HG02759 (cell line): ENCODE data around the gene FAM114A2.
"Not testable (repeated sequence)": the region's sequence is repeated elsewhere in the genome, so short reads cannot be mapped to it uniquely, and the experiment has no call there.

Source experiments
- ATAC-seq: cut with Tn5 transposase; IDR thresholded peaks from one replicate; pipeline ENCODE4 v1.9.1; 2021; ENCODE audit warnings: mild to moderate bottlenecking, moderate library complexity; ENCODE audit not compliant: unreplicated experiment

The FAM114A2 gene

DNA sequence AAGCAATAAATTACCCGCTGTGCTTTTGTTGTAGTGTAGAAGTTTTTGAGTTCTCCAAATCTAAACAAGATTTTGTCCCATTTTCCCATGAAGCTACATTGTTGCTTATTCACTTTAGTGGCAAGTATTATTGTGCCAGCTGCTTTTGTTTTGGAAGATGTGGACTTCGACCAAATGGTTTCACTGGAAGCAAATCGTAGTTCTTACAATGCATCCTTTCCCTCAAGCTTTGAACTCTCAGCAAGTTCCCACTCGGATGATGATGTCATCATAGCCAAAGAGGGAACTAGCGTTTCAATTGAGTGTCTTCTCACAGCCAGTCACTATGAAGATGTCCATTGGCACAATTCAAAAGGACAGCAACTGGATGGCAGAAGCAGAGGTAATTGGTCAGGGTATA is 10.9 kb upstream of the FAM114A2 start:
- no peak for ATAC-seq

DNA sequence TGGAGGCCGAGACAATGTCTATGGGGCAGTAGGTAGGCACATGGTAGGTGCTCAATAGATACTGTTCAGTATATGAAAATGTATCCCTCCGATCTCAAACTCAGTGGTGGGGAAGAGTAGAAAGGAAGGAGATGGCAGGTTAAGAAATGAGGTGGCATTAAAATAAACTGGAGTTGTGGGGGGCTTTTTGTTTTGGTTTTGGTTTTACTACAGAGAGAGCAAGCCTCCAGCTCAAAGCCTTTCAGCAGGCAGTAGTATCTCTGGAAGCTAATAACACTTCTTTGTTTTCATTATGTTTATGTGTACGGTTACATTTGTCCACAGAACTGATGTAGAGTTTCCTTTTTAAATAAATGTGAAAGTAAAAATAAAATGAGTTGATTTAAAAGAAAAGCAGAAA is 8.6 kb upstream of the FAM114A2 start:
- no peak for ATAC-seq

DNA sequence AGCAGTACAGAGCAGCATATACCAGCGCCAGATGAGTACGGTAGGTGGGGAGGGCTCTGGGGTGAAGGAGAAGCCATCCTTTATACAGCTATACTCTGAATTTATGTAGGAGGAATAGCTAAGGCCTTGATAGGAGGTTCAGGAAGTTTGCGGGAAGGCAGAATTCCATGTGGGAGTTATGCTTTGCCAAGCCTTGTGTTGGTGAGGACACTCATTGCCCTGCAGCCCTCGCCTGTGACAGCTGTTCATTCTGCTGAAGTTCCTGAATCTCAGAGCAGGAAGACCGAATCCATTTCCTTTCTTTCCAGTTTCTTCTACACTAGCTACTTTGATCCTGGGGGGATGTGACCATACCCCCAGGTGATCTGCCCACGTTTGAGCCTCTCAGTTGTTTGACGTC is 7.8 kb upstream of the FAM114A2 start:
- ATAC-seq, result no peak

DNA sequence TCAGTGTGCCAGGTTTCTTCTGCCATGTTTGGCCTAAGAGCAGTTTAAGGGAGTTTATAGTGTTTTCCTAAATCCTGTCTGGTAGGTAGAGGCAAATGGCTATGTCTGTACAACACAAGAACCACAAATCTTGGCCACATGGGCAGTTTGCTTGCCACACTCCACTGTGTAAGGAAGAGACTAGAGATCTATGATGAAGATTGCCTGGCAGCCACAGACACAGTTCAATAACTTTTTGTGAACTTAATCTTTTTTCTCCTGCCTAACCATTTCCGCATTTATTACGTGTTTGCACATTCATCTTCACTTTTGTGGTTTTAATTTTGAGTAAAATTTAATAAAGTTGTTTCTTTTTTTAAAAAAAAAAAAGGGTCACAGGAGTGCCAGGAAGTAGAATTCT is 5.9 kb upstream of the FAM114A2 start:
- ATAC-seq, result no peak

DNA sequence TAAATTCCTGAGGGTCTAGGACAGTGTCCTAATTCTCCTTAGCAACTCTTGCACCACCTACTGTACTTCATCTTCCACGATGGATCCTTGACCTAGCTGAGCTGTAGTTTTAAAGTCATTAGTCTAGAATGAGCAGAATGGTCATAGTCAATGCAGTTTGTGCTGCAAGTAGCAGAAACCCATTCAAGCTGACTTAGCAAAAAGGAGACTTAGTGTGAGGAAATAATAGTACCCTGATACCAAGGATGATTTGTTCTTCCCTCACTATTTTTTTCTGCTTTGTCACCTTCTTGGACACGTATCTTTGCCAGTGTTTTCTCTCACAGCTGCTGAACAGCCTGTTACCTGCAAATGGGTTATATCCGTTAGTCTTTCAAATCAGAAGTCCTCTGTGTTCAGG is 5.4 kb upstream of the FAM114A2 start:
- no peak for ATAC-seq

DNA sequence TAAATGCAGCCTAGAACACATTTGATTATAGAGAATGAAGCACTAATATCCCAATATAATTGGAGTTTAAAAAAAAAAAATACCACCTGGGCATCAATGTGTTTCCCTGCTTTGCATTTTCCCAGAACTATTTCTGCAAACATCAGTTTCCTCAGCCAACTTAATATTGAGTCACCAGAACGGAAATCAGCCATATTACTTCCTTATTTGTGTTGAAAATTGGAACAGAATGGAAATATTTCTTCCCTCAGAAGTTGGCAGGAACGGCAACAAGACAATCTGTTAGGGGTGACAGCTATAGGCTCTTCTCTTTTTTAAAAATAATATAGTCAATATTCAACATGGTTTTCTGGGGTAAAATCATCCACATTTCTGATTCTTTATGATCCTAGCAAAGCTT is 4.1 kb upstream of the FAM114A2 start:
- ATAC-seq, result no peak

DNA sequence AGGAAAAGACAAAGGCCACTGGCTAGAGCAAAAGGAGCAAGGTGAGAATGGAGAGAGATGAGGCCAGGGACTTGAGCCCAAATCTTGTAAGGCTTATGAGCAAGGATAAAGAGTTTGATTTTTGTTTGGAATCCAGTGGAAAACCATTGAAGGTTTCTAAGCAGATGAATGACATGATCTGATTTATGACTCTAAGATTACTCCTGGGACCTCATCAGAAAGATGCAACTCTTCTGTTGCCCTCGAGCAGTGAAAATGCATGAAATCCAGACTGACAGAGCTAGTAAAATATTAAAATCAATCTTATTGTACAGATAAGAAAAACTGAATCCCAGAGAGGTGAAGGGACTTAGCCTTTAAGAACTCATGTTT is 734 bp upstream of the FAM114A2 start:
- no peak for ATAC-seq

DNA sequence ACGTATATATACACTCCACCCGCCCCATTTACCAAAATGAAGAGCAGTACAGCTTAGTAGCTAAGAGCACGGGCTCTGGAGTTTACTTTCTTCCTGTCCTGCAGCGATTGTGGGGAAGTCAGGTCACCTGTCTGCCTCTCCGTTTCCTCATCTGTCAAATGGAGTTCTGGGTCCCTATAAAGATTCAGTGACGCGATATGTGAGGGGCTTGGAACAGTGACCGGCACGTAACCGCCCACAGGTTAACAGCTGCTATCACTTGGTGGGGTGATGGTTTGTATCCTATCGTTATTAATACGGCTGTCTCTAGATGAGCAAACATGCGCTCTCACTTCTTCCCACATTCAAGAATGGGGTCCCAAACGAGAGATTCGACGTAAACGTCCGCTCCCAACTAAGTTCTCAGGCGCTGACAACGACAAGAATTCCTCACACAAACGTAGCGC is 426 bp downstream of the FAM114A2 start:
- peak; percentile 53 for ATAC-seq

DNA sequence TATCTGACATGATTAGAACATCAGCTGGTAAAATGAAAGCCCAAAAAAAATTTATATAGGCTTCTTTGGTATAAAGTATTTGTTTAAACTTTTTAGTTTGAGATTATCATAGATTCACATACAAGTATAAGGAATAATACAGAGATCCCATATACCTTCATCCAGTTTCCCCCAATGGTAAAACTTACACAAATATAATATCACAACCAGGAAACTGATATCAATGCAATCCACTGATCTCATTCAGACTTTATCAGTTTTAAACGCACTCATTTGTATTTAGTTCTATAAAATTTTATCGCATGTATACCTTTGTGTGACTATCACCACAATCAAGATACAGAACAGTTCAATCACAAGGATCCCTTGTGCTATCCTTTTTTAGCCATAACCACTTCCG is 3.8 kb downstream of the FAM114A2 start:
- no peak for ATAC-seq

DNA sequence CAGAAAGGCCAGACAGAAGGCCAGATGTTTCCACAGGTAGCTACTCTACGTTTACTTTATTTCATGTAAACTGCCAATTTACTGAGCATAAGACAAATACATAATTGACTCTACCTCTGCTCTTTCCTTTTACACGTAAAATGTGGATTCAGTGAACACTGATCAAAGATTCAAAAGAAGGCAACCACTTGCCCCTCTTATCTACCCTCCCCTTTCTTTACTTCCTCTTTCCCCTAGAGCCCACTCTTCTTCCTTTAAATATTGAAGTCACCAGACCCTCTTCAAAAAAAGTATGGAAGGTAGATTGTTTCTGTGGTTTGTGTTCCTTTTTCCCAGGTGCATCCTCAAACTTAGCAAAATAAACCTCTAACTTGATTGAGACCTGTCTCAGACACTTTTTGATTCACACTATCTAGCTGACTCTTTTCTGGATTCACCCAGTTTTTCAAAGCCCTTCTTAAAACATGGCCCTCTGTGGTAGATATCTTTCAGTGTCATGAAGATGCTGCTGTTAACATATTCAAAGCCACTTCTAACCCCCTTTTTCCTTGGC is 6.7 kb downstream of the FAM114A2 start:
- ATAC-seq, result no peak

DNA sequence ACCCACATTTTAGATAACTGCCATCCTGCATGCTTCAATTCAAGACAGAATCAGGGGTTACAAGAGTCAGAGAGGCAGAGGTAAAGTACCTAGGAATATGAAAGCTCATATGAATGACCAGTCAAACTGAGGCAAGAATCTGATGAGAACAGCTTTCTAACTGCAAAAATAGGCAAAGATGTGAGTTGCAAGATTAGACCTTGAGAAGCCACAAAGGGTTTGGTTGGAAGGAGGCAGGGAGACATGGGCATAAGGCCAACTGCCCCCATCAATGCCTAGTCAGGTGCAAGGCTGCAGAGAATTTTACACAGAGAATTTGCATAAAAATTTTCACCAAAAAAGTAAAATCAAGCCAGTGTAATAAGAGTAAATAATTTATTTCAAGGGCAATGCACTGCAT is 12.8 kb downstream of the FAM114A2 start:
- ATAC-seq, result no peak

DNA sequence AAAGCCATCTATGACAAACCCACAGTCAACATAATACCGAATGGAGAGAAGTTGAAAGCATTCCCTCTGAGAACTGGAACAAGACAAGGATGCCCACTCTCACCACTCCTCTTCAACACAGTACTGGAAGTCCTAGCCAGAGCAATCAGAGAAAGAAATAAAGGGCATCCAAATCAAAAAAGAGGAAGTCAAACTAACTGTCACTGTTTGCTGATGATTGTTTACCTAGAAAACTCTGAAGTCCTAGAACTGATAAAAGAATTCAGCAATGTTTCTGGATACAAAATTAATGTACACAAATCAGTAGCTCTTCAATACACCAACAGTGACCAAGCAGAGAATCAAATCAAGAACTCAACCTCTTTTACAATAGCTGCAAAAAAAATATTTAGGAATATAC is 19.8 kb downstream of the FAM114A2 start:
- not testable (repeated sequence) for ATAC-seq

DNA sequence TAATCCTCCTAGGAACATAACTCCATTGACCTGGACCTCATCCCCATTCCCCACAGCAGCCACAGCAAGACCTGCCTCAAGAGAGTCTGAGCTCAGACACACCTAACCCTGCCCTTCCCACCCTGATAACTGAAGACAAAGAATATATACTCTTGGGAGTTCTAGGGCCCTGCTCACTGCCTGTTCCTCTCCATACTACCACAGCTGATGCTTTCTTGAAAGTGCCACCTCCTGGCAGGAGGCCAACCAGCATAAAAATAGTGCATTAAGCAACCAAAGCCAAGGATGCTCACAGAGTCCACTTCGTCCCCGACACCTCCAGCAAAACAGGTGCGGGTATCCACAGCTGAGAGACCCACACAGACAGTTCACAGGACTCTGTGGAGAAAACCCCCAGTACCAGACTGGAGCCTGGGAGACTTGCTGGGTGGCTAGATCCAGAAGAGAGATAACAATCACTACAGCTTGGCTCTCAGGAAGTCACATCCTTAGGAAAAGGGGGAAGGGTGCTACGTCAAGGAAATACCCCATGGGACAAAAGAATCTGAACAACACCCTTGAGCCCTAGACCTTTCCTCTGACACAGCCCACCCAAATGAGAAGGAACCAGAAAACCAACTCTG is 23.5 kb downstream of the FAM114A2 start:
- ATAC-seq, result no peak

DNA sequence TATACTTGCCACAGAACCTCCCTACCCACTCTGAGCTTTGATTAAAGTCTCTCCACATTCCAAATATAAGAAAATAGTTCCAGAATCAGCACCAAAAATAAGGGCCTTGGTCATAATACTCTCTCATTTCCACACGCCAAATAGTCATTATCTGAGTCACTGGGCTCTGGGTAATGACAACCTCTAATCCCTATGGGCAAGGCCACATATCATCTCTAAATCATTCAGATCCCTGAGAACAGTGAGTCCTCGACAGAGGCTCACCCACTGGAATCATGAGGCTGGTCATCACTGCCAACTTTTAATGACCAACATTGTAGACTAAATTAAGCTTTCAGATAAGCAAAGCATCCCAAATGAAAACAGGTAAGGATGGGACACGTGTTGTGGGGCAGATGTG is 28.1 kb downstream of the FAM114A2 start:
- ATAC-seq, result no peak

DNA sequence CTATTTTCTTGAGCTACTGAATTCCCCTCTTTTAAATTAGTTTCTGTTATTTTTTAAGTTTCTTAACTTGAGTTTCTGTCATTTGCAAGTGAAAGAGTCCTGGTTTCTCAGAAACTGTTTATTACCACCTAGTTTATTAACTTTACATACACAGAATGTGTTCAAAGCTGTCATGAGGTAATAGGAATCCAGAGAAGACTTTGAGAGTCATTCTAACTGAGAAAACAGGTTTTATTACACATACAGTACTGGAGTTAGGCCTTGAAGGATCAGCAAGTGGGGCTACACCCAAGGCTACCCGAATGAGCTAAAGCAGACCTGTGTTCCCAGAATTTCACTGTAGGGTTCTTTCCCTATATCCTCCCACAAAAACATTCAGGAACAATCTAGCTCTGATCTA is 33.1 kb downstream of the FAM114A2 start:
- ATAC-seq, result no peak

DNA sequence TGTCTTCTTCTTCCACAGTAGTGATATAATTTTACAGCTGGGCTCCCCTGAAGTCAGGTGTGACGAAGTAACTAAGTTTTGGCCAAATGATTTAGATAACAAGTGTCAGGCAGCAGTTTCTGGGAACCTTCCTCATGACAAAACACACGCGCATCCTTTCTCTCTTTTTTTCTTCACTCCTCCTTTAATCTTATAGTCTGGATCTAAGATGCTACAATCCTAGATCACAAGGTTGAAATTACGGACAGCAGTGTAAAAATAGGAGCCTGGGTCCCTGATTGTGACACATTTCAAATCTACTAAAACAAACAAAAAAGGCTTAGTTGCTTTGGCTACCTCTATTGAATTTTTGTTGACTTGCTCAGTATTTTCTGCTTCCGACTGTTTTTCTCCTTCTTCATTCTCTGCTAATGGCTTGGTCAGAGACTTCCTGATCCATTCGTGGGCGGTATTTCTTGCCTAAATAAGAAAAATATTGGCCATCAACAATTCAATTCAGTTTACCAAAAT is 36.1 kb downstream of the FAM114A2 start:
- ATAC-seq, result no peak

DNA sequence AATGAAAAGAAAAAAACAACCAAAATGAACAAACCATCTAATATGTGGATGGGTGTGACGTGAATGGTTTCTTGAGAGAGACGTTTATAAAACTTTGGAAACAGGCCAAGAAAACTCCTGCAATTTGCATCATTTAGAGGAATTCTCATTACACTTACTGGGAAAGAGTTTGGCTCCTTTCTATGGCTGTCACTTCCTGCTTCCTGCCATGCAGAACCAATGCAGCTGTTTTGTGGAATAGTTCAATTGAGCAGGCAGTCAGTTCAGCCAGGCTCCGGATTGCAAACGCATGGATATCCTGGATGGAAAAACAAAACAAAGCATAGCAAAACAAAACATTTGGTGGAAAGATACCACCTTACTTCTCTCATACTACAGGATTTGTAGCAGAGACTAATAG is 36.6 kb downstream of the FAM114A2 start:
- no peak for ATAC-seq

DNA sequence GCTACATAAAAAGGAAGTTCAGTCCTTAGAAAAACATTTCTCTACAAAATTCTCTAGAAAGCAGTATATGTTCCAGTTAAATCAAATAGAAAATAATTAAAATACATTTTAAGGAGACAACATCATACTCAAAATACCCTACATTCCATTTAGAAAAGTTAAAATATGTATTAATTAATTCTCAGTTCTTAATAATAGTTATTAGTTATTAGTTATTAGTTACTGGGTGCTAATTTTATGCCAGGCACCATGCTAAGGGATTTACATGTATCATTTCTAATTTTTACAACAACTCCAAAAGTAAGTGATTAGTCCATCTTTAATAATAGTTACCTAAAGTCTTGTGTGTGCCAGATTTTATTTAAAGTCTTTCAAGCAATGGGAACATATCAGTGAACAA is 38.0 kb downstream of the FAM114A2 start:
- ATAC-seq, result no peak

DNA sequence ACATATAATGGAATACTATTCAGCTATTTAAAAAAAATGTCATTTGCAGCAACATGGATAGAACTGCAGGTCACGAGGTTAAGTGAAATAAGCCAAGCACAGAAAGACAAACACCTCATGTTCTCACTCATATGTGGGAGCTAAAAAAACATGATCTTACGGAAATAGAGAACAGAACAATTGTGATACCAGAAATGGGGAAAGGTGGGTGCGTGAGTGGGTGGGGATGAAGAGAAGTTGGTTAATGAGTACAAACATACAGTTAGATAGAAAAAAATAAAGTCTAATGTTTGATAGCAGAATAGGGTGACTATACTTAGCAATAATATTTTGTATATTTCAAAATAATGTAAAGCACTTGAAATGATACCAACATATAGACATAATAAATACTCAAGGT is 38.7 kb downstream of the FAM114A2 start:
- no peak for ATAC-seq

DNA sequence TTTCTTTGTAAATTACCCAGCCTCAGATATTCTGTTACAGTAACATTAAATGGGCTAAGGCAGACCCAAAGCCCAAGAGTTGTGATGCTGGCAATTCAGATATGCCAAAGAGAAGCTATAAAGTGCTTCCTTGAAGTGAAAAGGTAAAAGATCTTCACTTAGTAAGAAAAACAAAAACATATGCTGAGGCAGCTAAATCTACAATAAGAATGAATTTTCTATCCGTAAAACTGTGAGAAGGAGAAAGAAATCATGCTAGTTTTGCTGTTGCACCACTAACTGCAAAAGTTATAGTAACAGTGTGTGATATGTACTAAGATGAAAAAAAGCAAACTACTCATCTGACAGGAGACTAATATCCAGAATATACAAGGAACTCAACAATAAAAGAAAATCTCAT is 39.9 kb downstream of the FAM114A2 start:
- ATAC-seq, result no peak

DNA sequence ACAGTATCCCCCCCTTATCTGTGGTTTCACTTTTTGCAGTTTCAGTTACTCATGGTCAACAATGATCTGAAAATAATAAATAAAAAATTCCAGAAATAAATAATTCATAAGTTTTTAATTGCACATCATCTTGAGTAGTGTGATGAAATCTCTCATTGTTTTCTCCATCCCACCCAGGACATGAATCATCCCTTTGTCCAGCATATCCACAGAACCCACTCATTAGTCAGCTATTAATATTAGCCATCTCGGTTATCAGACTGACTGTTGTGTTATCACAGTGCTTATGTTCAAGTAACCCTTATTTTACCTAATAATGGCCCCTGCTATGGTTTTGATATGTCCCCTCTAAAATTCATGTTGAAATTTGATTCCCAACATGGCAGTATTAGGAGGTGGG is 40.7 kb downstream of the FAM114A2 start:
- ATAC-seq, result no peak

DNA sequence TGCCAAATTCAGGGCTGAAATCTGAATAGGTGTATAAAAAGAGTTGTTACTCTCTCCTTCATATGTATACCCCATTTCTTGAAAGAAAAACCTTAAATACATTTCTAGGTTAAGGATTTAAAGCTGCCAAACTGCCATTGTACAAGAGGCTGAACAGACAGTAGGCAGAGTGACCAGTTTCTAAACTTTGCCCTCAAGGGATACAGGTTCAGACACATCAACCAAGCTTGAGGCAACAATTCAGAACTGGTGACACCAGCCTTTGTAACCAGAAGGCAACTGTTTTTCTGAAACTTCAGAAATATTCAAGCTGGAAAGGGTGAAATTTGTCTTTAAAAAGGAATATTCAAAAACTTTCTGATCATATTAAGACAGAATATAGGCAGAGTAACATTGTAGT is 47.5 kb downstream of the FAM114A2 start:
- no peak for ATAC-seq

DNA sequence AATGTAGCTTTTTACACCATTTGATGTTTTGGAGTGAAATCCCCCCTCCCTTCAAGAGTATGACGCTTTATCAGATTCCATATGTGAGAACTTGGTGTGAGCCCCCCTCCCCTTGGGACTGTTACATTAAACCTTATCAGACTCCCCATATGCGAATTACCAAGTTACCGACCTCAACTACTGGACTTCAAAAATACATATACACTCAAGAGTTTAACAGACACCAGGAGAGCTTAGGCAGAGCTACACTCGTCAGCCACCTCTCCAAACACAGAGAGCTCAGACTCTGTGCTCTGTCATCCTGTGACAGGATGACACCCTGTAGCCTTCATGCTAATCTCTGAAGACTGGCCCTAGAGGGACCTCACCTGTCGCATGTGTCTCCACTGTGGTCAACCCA is 50.2 kb downstream of the FAM114A2 start:
- no peak for ATAC-seq
